Ovary (tissue), 9 donors: ENCODE measurements around the gene FBXL20. TPM values are rescaled to one million over a fixed set of nuclear protein-coding genes. Genes with fewer than 3 reads are reported as not detected.
A peak's percentile ranks its signal among the peaks of the same experiment; 100 is the strongest.

ENCODE experiments used
- DNase-seq, 5 donors: peaks; one replicate each; pipeline ENCODE4 v3.0.0-alpha.2; 2019 to 2020
- H3K27ac ChIP-seq, 2 donors: fragments of 200-600 bp; one replicate each; pipeline versions ENCODE4 v1.5.1 to v1.8.0; 2019 to 2022
- H3K27me3 ChIP-seq: fragments of 200-600 bp; one replicate; pipeline ENCODE4 v1.8.0; 2022
- H3K36me3 ChIP-seq: fragments of 200-600 bp; sonication (generic); one replicate; pipeline ENCODE4 v1.5.1; 2019
- H3K4me1 ChIP-seq: one replicate; pipeline ENCODE4 v1.8.1; 2013; ENCODE audit warnings: mild to moderate bottlenecking, moderate library complexity; ENCODE audit not compliant: insufficient read depth
- H3K4me3 ChIP-seq: fragments of 200-600 bp; sonication (generic); one replicate; pipeline ENCODE4 v1.5.1; 2017
- H3K9me3 ChIP-seq, 2 donors: fragments of 200-600 bp in 1 of 2; sonication (generic) in 1 of 2; one replicate each; pipeline versions ENCODE4 v1.5.1 to v1.8.1; 2013 to 2019; ENCODE audit warnings: mild to moderate bottlenecking in 1 of 2, moderate library complexity in 1 of 2
- CTCF ChIP-seq, 3 donors: fragments of 450-650 bp in 2 of 3; fragments of 200-600 bp in 1 of 3; IDR thresholded peaks; one replicate each; pipeline versions ENCODE4 v1.5.1 to v1.8.0; 2016 to 2022; ENCODE audit warnings: antibody characterized with exemption in 3 of 3, mild to moderate bottlenecking in 1 of 3
- EP300 ChIP-seq: sonication (generic); formaldehyde crosslinking; IDR thresholded peaks from one replicate; pipeline ENCODE4 v1.6.1; 2017; ENCODE audit warnings: antibody characterized with exemption
- POLR2A ChIP-seq: fragments of 450-650 bp; IDR thresholded peaks from one replicate; pipeline ENCODE4 v1.6.1; 2017; ENCODE audit warnings: antibody characterized with exemption, mild to moderate bottlenecking, moderate library complexity
- WGBS, 3 donors: extraction: QIAGEN DNeasy Blood & Tissue Kit in 1 of 3; methylation state at CpG; one replicate each; pipeline versions ENCODE4 v1.1.5 to v1.1.7; 2013 to 2017; 5-methylcytosine and 5-hydroxymethylcytosine counted together
- intact Hi-C, 4 donors: fragments of 100-400 bp; cut with DNase I; formaldehyde crosslinking; loops; one replicate each; pipeline versions ENCODE4 v1.11.0 to v1.15.1; 2022 to 2023
- polyA plus RNA-seq, 2 donors: library from polyadenylated mRNA; stranded (reverse); fragments of 200-250 nt in 1 of 2; fragments of 350-450 nt in 1 of 2; fragmentation: Illumina TruSeq in 1 of 2; extraction: RNeasy Lipid Tissue Mini Kit (QIAGEN cat#74804) in 1 of 2; gene quantifications; one replicate each; pipeline ENCODE4 v1.2.3, GENCODE V29; 2013 to 2014
- total RNA-seq, 7 donors: library from RNA; depleted of rRNA in 2 of 7; stranded (reverse); fragments of >200 nt in 2 of 7; fragmentation: NEBNext Ultra II Directional in 3 of 7; extraction: Animal tissue kit (Norgen Biotek cat#: 25700) in 3 of 7; gene quantifications; one replicate each; pipeline versions ENCODE4 v1.1.0 to v1.2.4, GENCODE V29; 2016 to 2023
- donor health status: DM: no; HTN: no; CAD: no; lungs with moderate emphysema.
- donor health status: DM: no; HTN: no; CAD: no.
- donor health status: Bipolar disorder and iron deficiency.
- donor health status: DM: yes; HTN: yes; CAD: no.
- donor health status: DM: no; HTN: no; CAD: no.
- donor health status: DM: yes; HTN: yes; CAD: no.

The FBXL20 gene
- total and polyA plus RNA-seq, 9 donors = 4.7 to 25.2 (median 16.6) TPM

- no peaks in the 10 kb centered on the region for H3K9me3 ChIP-seq
- no peak for TF ChIP-seq EP300
- peak in 1 of 3 donors; percentile 18 for TF ChIP-seq CTCF (IDR thresholded peaks at IDR 0.05)
- TF ChIP-seq POLR2A = no peak
- DNase-seq = no peak
- H3K27ac ChIP-seq = no peak overlapping the region
- no peaks in the 10 kb centered on the region for H3K4me1 ChIP-seq
- no peak overlapping the region for H3K4me3 ChIP-seq
- WGBS, 3 donors = 29 to 35% (median 32%) methylated on average over 3 of the region's 3 CpGs
- intact Hi-C loops = no loop called here
- H3K27me3 ChIP-seq = no peaks in the 10 kb centered on the region
- H3K36me3 ChIP-seq = no peaks in the 10 kb centered on the region
Observed at GRCh38 chr17:39270923-39271322, 130.5 kb downstream of the FBXL20 start.

GRCh38 chr17:39264119-39264518 is 137.3 kb downstream of the FBXL20 start:
- Histone ChIP-seq H3K27me3 (no peaks in the 10 kb centered on the region), H3K4me1 (no peaks in the 10 kb centered on the region), H3K9me3 (no peaks in the 10 kb centered on the region), H3K4me3 (no peak overlapping the region), H3K27ac (no peak overlapping the region), H3K36me3 (no peaks in the 10 kb centered on the region)
- WGBS, 3 donors = 76 to 81% (median 77%) methylated on average over 5 of the region's 5 CpGs
- no peak for DNase-seq
- intact Hi-C loops = no loop called here
- no peak for TF ChIP-seq EP300
- TF ChIP-seq POLR2A = no peak
- TF ChIP-seq CTCF (IDR thresholded peaks at IDR 0.05) = no peak

- WGBS, 3 donors = 79 to 81% (median 81%) methylated on average over 7 of the region's 7 CpGs
- Histone ChIP-seq H3K9me3 (no peaks in the 10 kb centered on the region), H3K27ac (no peak overlapping the region), H3K27me3 (no peaks in the 10 kb centered on the region), H3K36me3 (no peaks in the 10 kb centered on the region), H3K4me1 (no peaks in the 10 kb centered on the region), H3K4me3 (no peak overlapping the region)
- no peak for TF ChIP-seq CTCF (IDR thresholded peaks at IDR 0.05)
- no peak for TF ChIP-seq POLR2A
- no peak for TF ChIP-seq EP300
- intact Hi-C loops = no loop called here
- DNase-seq = no peak
Observed at GRCh38 chr17:39261286-39261685, 140.1 kb downstream of the FBXL20 start.

GRCh38 chr17:39252788-39253460 is 148.5 kb downstream of the FBXL20 start:
- intact Hi-C loops = no loop called here
- Histone ChIP-seq H3K4me1 (no peaks in the 10 kb centered on the region), H3K27ac (no peak overlapping the region), H3K4me3 (no peak overlapping the region), H3K27me3 (no peaks in the 10 kb centered on the region), H3K9me3 (no peaks in the 10 kb centered on the region), H3K36me3 (no peaks in the 10 kb centered on the region)
- no peak for TF ChIP-seq POLR2A
- no peak for TF ChIP-seq EP300
- no peak for TF ChIP-seq CTCF (IDR thresholded peaks at IDR 0.05)
- 56 to 67% (median 61%) methylated on average over 7 of the region's 7 CpGs for WGBS, 3 donors
- no peak for DNase-seq
